Mammary epithelial cell (primary cell): ENCODE results near the gene CCNYL1.

Source experiments
- CTCF ChIP-seq, 2 donors: IDR thresholded peaks in 1 of 2; conservative IDR thresholded peaks in 1 of 2; 2 replicates each; pipeline ENCODE4 v1.5.1; 2011 to 2012; ENCODE audit warnings: inconsistent platforms in 2 of 2, low read length in 2 of 2, mild to moderate bottlenecking in 2 of 2, control low read depth in 1 of 2, low read depth in 1 of 2; ENCODE audit not compliant: insufficient read depth in 1 of 2; ENCODE audit errors: extremely low read depth in 1 of 2
- EZH2 ChIP-seq: IDR thresholded peaks from 2 replicates; pipeline ENCODE4 v1.6.1; 2012; ENCODE audit warnings: low read length, inconsistent platforms, borderline replicate concordance

- no peak for TF ChIP-seq CTCF (conservative IDR thresholded peaks at IDR 0.05 in 1 of 2, IDR thresholded peaks at IDR 0.05 in 1 of 2; ENCODE audit: extremely low read depth in 1 of 2, insufficient read depth in 1 of 2, low read depth in 1 of 2, low read length in 2 of 2)
- TF ChIP-seq EZH2, result no peak
Measured at GRCh38 chr2:207763303-207763917, 52.0 kb downstream of the CCNYL1 start.
